BLaER1 (cell line): ENCODE measurements around the gene MANBA.

Experiments used
- H3K27ac ChIP-seq: shearing (Covaris generic); formaldehyde crosslinking; 2 replicates; pipeline ENCODE4 v1.8.1; 2022
- H3K27me3 ChIP-seq: shearing (Covaris generic); formaldehyde crosslinking; 2 replicates; pipeline ENCODE4 v1.8.1; 2022
- H3K36me3 ChIP-seq: shearing (Covaris generic); formaldehyde crosslinking; 2 replicates; pipeline ENCODE4 v1.8.1; 2022
- H3K4me1 ChIP-seq: shearing (Covaris generic); formaldehyde crosslinking; 2 replicates; pipeline ENCODE4 v1.8.1; 2022
- H3K4me2 ChIP-seq: shearing (Covaris generic); formaldehyde crosslinking; 2 replicates; pipeline ENCODE4 v1.8.1; 2022
- H3K4me3 ChIP-seq: shearing (Covaris generic); formaldehyde crosslinking; 2 replicates; pipeline ENCODE4 v1.8.1; 2022
- H3K9ac ChIP-seq: shearing (Covaris generic); formaldehyde crosslinking; 2 replicates; pipeline ENCODE4 v1.8.1; 2022
- H3K9me3 ChIP-seq: shearing (Covaris generic); formaldehyde crosslinking; 2 replicates; pipeline ENCODE4 v1.8.1; 2022
- H4K20me1 ChIP-seq: shearing (Covaris generic); formaldehyde crosslinking; 2 replicates; pipeline ENCODE4 v1.8.1; 2022
- Cebpa-rat ChIP-seq: shearing (Covaris generic); IDR thresholded peaks from 2 replicates; pipeline ENCODE4 v1.8.1; 2022

The MANBA gene

DNA sequence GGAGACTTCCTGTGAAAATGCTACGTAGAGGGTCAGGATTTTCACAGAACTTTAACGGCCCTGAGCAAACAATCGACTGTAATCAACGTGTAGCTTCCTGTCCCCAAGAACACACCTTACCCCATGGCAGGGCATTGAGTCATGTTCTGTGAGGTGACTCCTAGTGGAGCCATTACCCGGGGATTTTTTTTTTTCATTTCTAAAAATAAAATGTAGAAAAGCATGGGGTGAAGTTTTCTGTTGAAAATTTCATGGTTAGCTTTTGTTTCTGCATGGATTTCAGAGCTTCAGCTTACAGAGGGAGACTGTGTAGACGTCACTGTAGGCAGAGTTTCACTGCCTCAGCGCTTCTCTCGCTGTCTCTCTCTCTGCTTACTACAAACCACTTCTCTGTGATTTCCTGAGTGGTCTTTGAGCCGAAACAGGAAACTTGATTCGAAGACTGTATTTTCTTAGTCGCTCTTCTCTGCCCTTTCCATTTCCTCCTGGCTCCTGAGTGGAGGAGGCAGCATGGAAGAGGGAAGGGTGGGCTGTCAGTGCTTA lies 147.9 kb downstream of the MANBA start:
- Histone ChIP-seq H4K20me1 (no peaks in the 10 kb centered on the region), H3K36me3 (peaks cover 84% of the 10 kb centered on the region), H3K4me3 (no peak overlapping the region), H3K27ac (peak overlapping the region; percentile 53), H3K4me1 (peaks cover 58% of the 10 kb centered on the region), H3K4me2 (peak overlapping the region; percentile 80), H3K9me3 (no peaks in the 10 kb centered on the region), H3K9ac (peak overlapping the region; percentile 30; the same call in 1 of the 2 replicates), H3K27me3 (no peaks in the 10 kb centered on the region)
- TF ChIP-seq Cebpa-rat, result no peak

DNA sequence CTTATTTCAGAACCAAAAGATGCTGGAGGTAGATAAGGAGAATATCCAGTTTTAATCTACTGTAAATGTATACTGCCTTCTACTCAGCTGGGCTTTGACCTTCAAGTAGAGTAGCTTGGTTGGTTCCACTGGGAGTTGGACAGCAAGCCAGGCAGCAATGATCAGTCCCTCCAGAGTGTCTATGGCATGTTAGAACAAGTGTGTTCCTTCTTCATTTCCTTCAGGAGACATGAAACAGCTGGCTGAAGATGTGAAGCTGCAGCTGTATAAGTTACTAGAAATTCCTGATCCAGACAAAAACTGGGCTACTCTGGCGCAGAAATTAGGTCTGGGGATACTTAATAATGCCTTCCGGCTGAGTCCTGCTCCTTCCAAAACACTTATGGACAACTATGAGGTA lies 148.6 kb downstream of the MANBA start:
- no peak for TF ChIP-seq Cebpa-rat
- H3K4me3 ChIP-seq, result no peak overlapping the region
- peak overlapping the region; percentile 80 for H3K4me2 ChIP-seq
- H4K20me1 ChIP-seq, result no peaks in the 10 kb centered on the region
- 0 out of 2 replicates have a peak overlapping the region, but pooled peaks have one; percentile 11 for H3K9ac ChIP-seq
- peaks cover 88% of the 10 kb centered on the region for H3K36me3 ChIP-seq
- peak overlapping the region; percentile 53 for H3K27ac ChIP-seq
- peaks cover 58% of the 10 kb centered on the region for H3K4me1 ChIP-seq
- H3K9me3 ChIP-seq, result no peaks in the 10 kb centered on the region
- H3K27me3 ChIP-seq, result no peaks in the 10 kb centered on the region

- H3K9ac ChIP-seq, result 0 out of 2 replicates have a peak overlapping the region, but pooled peaks have one; percentile 31
- H3K4me1 ChIP-seq, result peaks cover 58% of the 10 kb centered on the region
- peaks cover 87% of the 10 kb centered on the region for H3K36me3 ChIP-seq
- no peaks in the 10 kb centered on the region for H4K20me1 ChIP-seq
- peak overlapping the region; percentile 53 for H3K27ac ChIP-seq
- H3K4me2 ChIP-seq, result peak overlapping the region; percentile 80
- H3K27me3 ChIP-seq, result no peaks in the 10 kb centered on the region
- no peaks in the 10 kb centered on the region for H3K9me3 ChIP-seq
- no peak for TF ChIP-seq Cebpa-rat
- H3K4me3 ChIP-seq, result 0 out of 2 replicates have a peak overlapping the region, but pooled peaks have one; percentile 27
These were observed 150.3 kb downstream of the MANBA start for GRCh38 chr4:102610476-102610875.

DNA sequence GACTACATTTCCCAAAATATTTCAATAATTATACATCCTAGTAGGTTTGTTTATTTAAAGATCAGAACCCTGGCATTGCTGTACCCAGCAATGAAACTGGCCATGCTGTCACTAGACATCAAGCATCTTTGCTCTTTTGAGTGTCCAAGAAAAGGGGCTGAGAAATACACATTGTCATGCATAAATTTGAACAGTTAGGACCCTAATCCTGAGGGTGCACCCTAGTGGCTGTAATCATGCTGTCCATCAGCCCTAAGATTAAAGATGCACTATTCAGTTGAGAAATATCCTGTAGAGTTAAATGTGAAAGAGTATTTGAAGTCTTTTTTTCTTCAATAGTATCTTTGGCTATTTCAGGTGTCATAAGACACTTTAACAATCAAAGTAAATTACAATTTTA lies 150.8 kb downstream of the MANBA start:
- Histone ChIP-seq H3K9me3 (no peaks in the 10 kb centered on the region), H3K4me3 (no peak overlapping the region), H4K20me1 (no peaks in the 10 kb centered on the region), H3K9ac (no peak overlapping the region), H3K27ac (no peak overlapping the region), H3K27me3 (no peaks in the 10 kb centered on the region), H3K4me2 (peak overlapping the region; percentile 80), H3K36me3 (peaks cover 87% of the 10 kb centered on the region), H3K4me1 (peaks cover 58% of the 10 kb centered on the region)
- no peak for TF ChIP-seq Cebpa-rat

GRCh38 chr4:102608190-102608589 lies 152.6 kb downstream of the MANBA start:
- H4K20me1 ChIP-seq, result no peaks in the 10 kb centered on the region
- no peak overlapping the region for H3K4me3 ChIP-seq
- no peak overlapping the region for H3K27ac ChIP-seq
- no peak overlapping the region for H3K9ac ChIP-seq
- H3K9me3 ChIP-seq, result no peaks in the 10 kb centered on the region
- no peaks in the 10 kb centered on the region for H3K27me3 ChIP-seq
- H3K4me2 ChIP-seq, result no peak overlapping the region
- TF ChIP-seq Cebpa-rat, result no peak
- peaks cover 86% of the 10 kb centered on the region for H3K36me3 ChIP-seq
- H3K4me1 ChIP-seq, result peaks cover 40% of the 10 kb centered on the region

- no peak for TF ChIP-seq Cebpa-rat
- no peaks in the 10 kb centered on the region for H3K27me3 ChIP-seq
- no peak overlapping the region for H3K27ac ChIP-seq
- H3K4me3 ChIP-seq, result no peak overlapping the region
- no peak overlapping the region for H3K9ac ChIP-seq
- H3K4me2 ChIP-seq, result no peak overlapping the region
- H4K20me1 ChIP-seq, result no peaks in the 10 kb centered on the region
- peaks cover 28% of the 10 kb centered on the region for H3K4me1 ChIP-seq
- H3K9me3 ChIP-seq, result no peaks in the 10 kb centered on the region
- H3K36me3 ChIP-seq, result peaks cover 89% of the 10 kb centered on the region
These were observed 153.8 kb downstream of the MANBA start for GRCh38 chr4:102606846-102607450.

DNA sequence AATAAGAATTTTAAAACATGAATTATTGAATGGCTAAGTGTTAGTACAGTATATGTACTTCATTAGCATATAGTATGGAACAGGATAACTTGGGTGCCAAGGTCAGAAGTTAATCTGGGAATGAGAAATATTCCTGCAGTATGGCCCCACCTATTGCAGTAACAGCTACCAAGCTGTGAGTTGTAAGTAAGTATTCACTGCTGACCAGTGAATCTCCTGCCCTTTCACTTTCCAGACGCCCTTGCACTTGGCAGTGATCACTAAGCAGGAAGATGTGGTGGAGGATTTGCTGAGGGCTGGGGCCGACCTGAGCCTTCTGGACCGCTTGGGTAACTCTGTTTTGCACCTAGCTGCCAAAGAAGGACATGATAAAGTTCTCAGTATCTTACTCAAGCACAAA lies 154.5 kb downstream of the MANBA start:
- Histone ChIP-seq H3K27ac (no peak overlapping the region), H3K4me1 (peaks cover 21% of the 10 kb centered on the region), H3K27me3 (no peaks in the 10 kb centered on the region), H3K9me3 (no peaks in the 10 kb centered on the region), H3K9ac (no peak overlapping the region), H4K20me1 (no peaks in the 10 kb centered on the region), H3K36me3 (peaks cover 89% of the 10 kb centered on the region), H3K4me3 (no peak overlapping the region), H3K4me2 (no peak overlapping the region)
- TF ChIP-seq Cebpa-rat, result no peak

- Histone ChIP-seq H3K4me2 (no peak overlapping the region), H3K4me1 (peaks cover 2% of the 10 kb centered on the region), H4K20me1 (no peaks in the 10 kb centered on the region), H3K9ac (no peak overlapping the region), H3K27ac (no peak overlapping the region), H3K27me3 (no peaks in the 10 kb centered on the region), H3K36me3 (peaks cover 97% of the 10 kb centered on the region), H3K9me3 (no peaks in the 10 kb centered on the region), H3K4me3 (no peak overlapping the region)
- no peak for TF ChIP-seq Cebpa-rat
These were observed 156.4 kb downstream of the MANBA start for GRCh38 chr4:102604222-102604940.

DNA sequence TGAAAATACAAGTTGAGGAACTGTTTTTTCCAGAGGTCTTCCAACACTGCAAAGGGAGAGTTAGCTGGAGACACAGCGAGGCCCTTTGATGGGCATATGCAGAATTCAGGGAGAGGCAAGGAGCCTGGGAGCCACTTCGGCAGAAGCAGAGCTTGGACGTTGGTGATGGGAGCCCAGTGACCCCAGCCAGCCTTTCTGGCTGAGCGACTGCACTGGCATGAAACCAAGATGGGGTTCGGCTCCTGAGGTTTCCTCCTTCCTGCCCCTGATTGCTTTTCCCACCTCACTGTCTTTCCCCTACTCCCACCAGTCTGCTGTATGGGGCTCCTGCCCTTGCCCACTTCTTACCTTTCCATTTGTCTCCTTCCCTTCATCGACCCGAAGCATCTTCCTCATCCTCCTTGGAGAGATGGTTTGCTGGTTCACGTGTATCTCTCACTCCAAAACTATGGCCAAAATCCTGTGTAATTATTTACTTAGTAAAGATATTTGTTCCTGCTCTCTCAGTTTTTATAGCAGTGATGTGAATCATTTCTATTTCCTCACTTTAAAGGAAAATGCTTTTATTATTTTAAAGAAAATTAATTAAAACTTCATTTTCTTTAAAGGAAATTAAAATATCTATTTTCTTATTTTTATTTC lies 159.1 kb downstream of the MANBA start:
- H3K36me3 ChIP-seq, result peaks cover 97% of the 10 kb centered on the region
- H3K27me3 ChIP-seq, result no peaks in the 10 kb centered on the region
- no peak for TF ChIP-seq Cebpa-rat
- H3K4me2 ChIP-seq, result no peak overlapping the region
- H4K20me1 ChIP-seq, result no peaks in the 10 kb centered on the region
- H3K27ac ChIP-seq, result no peak overlapping the region
- H3K4me1 ChIP-seq, result no peaks in the 10 kb centered on the region
- H3K9me3 ChIP-seq, result no peaks in the 10 kb centered on the region
- no peak overlapping the region for H3K4me3 ChIP-seq
- no peak overlapping the region for H3K9ac ChIP-seq

DNA sequence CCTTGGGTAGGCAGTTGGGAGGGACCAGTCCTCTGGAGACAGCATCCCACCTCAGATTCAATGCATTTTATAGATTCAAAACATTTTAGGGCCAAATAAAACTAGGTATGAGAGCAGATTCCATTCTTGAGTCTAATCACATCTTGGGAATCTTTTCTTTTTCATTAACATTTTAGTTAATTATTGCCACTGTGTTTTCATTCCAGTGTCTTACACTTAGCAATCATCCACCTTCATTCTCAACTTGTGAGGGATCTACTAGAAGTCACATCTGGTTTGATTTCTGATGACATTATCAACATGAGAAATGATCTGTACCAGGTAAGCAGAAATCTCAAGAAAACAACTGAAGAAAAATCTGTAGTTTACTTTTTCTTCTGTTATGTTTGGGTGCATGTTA lies 160.1 kb downstream of the MANBA start:
- Histone ChIP-seq H3K9ac (no peak overlapping the region), H3K9me3 (no peaks in the 10 kb centered on the region), H3K4me1 (no peaks in the 10 kb centered on the region), H3K27me3 (no peaks in the 10 kb centered on the region), H3K4me2 (no peak overlapping the region), H3K27ac (no peak overlapping the region), H3K4me3 (no peak overlapping the region), H3K36me3 (peaks cover 99% of the 10 kb centered on the region), H4K20me1 (no peaks in the 10 kb centered on the region)
- TF ChIP-seq Cebpa-rat, result no peak
